Measurements from ENCODE around the gene DDX41.

DNA sequence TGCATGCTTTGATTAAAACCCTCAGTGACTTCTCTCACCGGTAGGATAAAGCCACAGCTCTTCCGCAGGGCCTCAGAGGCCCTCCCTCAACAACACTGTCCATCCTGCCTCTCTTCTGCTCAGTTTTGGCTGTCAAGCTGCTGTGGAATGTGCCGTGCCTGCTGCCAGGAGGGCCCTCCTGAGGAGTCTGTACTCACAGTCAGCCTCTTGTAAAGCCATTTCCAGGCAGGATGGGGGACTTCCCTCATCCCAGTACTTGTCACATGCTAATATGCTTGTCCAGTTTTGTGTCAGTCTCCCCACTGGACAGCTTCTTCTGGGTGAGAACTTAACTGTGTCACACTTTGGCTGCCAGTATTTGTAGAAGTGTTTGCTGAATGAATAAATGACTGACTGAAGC lies 13.9 kb upstream of the DDX41 start:
- TF ChIP-seq, protein P1, sequence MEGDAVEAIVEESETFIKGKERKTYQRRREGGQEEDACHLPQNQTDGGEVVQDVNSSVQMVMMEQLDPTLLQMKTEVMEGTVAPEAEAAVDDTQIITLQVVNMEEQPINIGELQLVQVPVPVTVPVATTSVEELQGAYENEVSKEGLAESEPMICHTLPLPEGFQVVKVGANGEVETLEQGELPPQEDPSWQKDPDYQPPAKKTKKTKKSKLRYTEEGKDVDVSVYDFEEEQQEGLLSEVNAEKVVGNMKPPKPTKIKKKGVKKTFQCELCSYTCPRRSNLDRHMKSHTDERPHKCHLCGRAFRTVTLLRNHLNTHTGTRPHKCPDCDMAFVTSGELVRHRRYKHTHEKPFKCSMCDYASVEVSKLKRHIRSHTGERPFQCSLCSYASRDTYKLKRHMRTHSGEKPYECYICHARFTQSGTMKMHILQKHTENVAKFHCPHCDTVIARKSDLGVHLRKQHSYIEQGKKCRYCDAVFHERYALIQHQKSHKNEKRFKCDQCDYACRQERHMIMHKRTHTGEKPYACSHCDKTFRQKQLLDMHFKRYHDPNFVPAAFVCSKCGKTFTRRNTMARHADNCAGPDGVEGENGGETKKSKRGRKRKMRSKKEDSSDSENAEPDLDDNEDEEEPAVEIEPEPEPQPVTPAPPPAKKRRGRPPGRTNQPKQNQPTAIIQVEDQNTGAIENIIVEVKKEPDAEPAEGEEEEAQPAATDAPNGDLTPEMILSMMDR (IDR thresholded peaks at IDR 0.05; ENCODE audit: low read length) = no peak
- TF ChIP-seq EZH2 (IDR thresholded peaks at IDR 0.05; ENCODE audit: borderline replicate concordance, low read length) = no peak

All from OCI-LY1 (cell line).